Endothelial cell (in vitro differentiated cells): ENCODE measurements around the gene FAM83B. TPM values are rescaled to one million over a fixed set of nuclear protein-coding genes. Genes with fewer than 3 reads are reported as not detected.

Experiments used
- DNase-seq: peaks from one replicate; pipeline ENCODE4 v3.0.0; 2021; ENCODE audit warnings: low spot score
- H3K27ac Mint-ChIP-seq: one replicate; pipeline ENCODE4 v1.8.0; 2021; ENCODE audit warnings: mixed read lengths, inconsistent platforms; ENCODE audit not compliant: unreplicated experiment
- H3K27me3 Mint-ChIP-seq: one replicate; pipeline ENCODE4 v1.8.0; 2021; ENCODE audit warnings: mild to moderate bottlenecking, moderate library complexity, mixed read lengths, inconsistent platforms; ENCODE audit not compliant: unreplicated experiment
- H3K36me3 Mint-ChIP-seq: one replicate; pipeline ENCODE4 v1.8.0; 2021; ENCODE audit warnings: mild to moderate bottlenecking, low read depth, mixed read lengths, inconsistent platforms; ENCODE audit not compliant: unreplicated experiment
- H3K4me1 Mint-ChIP-seq: one replicate; pipeline ENCODE4 v1.8.0; 2021; ENCODE audit warnings: mild to moderate bottlenecking, mixed read lengths, inconsistent platforms; ENCODE audit not compliant: unreplicated experiment
- H3K4me3 Mint-ChIP-seq: one replicate; pipeline ENCODE4 v1.8.0; 2021; ENCODE audit warnings: mild to moderate bottlenecking, mixed read lengths, inconsistent platforms; ENCODE audit not compliant: unreplicated experiment
- H3K9me3 Mint-ChIP-seq: one replicate; pipeline ENCODE4 v1.8.0; 2021; ENCODE audit warnings: mixed read lengths, inconsistent platforms; ENCODE audit not compliant: unreplicated experiment
- total RNA-seq: library from RNA; stranded (reverse); fragmentation: NEBNext Ultra II Directional; extraction: Animal tissue kit (Norgen Biotek cat#: 25700); gene quantifications from one replicate; pipeline ENCODE4 v1.2.1, GENCODE V29; 2021; ENCODE audit not compliant: unreplicated experiment
- TF ChIP-seq, protein P1 (sequence below): fragments of 200-600 bp; sonication (generic); IDR thresholded peaks from one replicate; pipeline ENCODE4 v1.5.0; 2021; ENCODE audit warnings: antibody characterized with exemption; ENCODE audit not compliant: unreplicated experiment

FAM83B gene
- total RNA-seq, 1 donor from 2014 or later, result 1.1 TPM

GRCh38 chr6:54910431-54910884, 63.9 kb downstream of the FAM83B start:
- no peak overlapping the region for H3K4me3 Mint-ChIP-seq
- H3K4me1 Mint-ChIP-seq, result no peaks in the 10 kb centered on the region
- H3K27ac Mint-ChIP-seq, result no peak overlapping the region
- H3K27me3 Mint-ChIP-seq, result no peaks in the 10 kb centered on the region
- TF ChIP-seq, protein P1, sequence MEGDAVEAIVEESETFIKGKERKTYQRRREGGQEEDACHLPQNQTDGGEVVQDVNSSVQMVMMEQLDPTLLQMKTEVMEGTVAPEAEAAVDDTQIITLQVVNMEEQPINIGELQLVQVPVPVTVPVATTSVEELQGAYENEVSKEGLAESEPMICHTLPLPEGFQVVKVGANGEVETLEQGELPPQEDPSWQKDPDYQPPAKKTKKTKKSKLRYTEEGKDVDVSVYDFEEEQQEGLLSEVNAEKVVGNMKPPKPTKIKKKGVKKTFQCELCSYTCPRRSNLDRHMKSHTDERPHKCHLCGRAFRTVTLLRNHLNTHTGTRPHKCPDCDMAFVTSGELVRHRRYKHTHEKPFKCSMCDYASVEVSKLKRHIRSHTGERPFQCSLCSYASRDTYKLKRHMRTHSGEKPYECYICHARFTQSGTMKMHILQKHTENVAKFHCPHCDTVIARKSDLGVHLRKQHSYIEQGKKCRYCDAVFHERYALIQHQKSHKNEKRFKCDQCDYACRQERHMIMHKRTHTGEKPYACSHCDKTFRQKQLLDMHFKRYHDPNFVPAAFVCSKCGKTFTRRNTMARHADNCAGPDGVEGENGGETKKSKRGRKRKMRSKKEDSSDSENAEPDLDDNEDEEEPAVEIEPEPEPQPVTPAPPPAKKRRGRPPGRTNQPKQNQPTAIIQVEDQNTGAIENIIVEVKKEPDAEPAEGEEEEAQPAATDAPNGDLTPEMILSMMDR, result no peak
- no peaks in the 10 kb centered on the region for H3K9me3 Mint-ChIP-seq
- H3K36me3 Mint-ChIP-seq, result no peaks in the 10 kb centered on the region
- no peak for DNase-seq

DNA sequence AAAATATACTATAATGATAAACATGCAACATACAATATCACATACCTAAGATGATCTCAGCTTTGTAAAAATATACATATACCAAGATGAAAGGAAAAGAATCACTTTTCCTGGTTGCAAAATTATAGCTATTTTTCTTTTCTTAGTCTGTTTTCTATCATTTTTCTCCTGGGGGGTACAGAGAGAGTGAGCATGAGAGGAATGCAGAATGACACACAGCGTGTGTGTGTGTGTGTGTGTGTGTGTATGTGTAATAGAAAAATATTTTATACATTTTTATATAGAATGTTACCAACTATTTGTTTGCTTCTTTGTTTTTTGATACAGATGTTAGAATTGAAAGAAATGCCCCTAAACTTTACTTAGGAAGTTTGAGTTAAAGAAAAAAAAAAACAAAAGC, 64.3 kb downstream of the FAM83B start:
- no peak overlapping the region for H3K4me3 Mint-ChIP-seq
- TF ChIP-seq, protein P1, result no peak
- no peaks in the 10 kb centered on the region for H3K27me3 Mint-ChIP-seq
- no peaks in the 10 kb centered on the region for H3K4me1 Mint-ChIP-seq
- H3K36me3 Mint-ChIP-seq, result no peaks in the 10 kb centered on the region
- H3K9me3 Mint-ChIP-seq, result no peaks in the 10 kb centered on the region
- no peak for DNase-seq
- H3K27ac Mint-ChIP-seq, result no peak overlapping the region

- H3K27ac Mint-ChIP-seq, result no peak overlapping the region
- no peaks in the 10 kb centered on the region for H3K27me3 Mint-ChIP-seq
- no peak overlapping the region for H3K4me3 Mint-ChIP-seq
- no peak for DNase-seq
- TF ChIP-seq, protein P1, result no peak
- H3K9me3 Mint-ChIP-seq, result no peaks in the 10 kb centered on the region
- no peaks in the 10 kb centered on the region for H3K36me3 Mint-ChIP-seq
- H3K4me1 Mint-ChIP-seq, result no peaks in the 10 kb centered on the region
These were observed 66.6 kb downstream of the FAM83B start for GRCh38 chr6:54913211-54913610.

DNA sequence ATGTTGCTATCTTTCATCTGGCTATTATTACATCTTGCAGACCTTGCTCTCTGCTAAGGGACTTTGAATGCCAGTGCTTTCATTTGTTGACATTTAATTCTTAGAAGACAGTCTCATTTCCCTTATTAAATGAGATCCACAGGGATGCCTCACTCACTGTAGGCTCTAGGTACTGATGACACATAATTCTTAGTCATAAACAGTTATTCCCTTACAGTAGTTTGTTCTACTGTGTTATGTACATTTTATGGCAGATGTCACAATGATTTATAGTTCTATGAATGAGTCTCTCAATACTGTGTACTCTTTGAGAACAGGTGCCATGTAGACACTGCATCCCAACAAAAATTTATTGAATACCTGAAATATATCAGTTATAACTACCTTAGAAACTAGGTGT, 70.3 kb downstream of the FAM83B start:
- H3K9me3 Mint-ChIP-seq, result no peaks in the 10 kb centered on the region
- H3K27ac Mint-ChIP-seq, result no peak overlapping the region
- TF ChIP-seq, protein P1, result no peak
- H3K4me3 Mint-ChIP-seq, result no peak overlapping the region
- DNase-seq, result no peak
- no peaks in the 10 kb centered on the region for H3K27me3 Mint-ChIP-seq
- no peaks in the 10 kb centered on the region for H3K4me1 Mint-ChIP-seq
- H3K36me3 Mint-ChIP-seq, result no peaks in the 10 kb centered on the region

DNA sequence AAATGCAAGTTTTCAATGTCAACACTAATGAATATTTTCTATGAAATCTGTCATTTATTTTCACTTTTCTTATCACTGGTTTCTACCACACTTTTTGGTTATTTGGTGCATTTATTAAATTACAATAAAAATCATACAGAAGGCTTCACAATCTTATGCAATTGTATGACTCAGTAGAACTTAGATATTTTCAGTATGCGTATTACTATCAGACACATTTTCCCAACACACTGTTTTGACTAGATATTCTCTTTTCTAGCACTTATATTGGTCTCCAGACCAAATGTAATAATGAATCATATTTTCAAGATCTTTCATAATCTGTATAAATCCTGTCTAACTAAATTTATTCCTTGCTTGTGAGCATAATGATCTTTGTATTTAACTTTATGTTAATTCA, 74.1 kb downstream of the FAM83B start:
- DNase-seq, result no peak
- H3K27me3 Mint-ChIP-seq, result no peaks in the 10 kb centered on the region
- no peaks in the 10 kb centered on the region for H3K9me3 Mint-ChIP-seq
- H3K4me1 Mint-ChIP-seq, result no peaks in the 10 kb centered on the region
- no peaks in the 10 kb centered on the region for H3K36me3 Mint-ChIP-seq
- H3K27ac Mint-ChIP-seq, result no peak overlapping the region
- TF ChIP-seq, protein P1, result no peak
- H3K4me3 Mint-ChIP-seq, result no peak overlapping the region
